WTC11 (cell line): ENCODE measurements around the gene TEX54. TPM values are rescaled to one million over a fixed set of nuclear protein-coding genes. Genes with fewer than 3 reads are reported as not detected.

Source experiments
- ATAC-seq: fragments of 200-7000 bp; cut with Tn5 transposase; 2 replicates; pipeline ENCODE4 v1.10.0; 2021; ENCODE audit warnings: mild to moderate bottlenecking, moderate library complexity
- CTCF ChIA-PET: fragments of 300-600 bp; sonication (Branson Sonifier 250); formaldehyde crosslinking; loops from one replicate; lab custom pipeline; 2021; ENCODE audit warnings: antibody characterized with exemption; lab: Charles Lee
- POLR2A ChIA-PET: fragments of 350-600 bp; sonication (Branson Sonifier 250); formaldehyde crosslinking; loops from one replicate; lab custom pipeline; 2021; ENCODE audit warnings: antibody characterized with exemption; lab: Charles Lee
- DNase-seq: peaks from one replicate; pipeline ENCODE4 v3.0.0; 2021; ENCODE audit warnings: low spot score
- H3K27ac Mint-ChIP-seq: 2 replicates; pipeline ENCODE4 v1.8.0; 2021; ENCODE audit warnings: mixed read lengths
- H3K27me3 Mint-ChIP-seq: 2 replicates; pipeline ENCODE4 v1.8.0; 2021; ENCODE audit warnings: low read depth, mild to moderate bottlenecking, moderate library complexity, mixed read lengths
- H3K36me3 Mint-ChIP-seq: 2 replicates; pipeline ENCODE4 v1.8.0; 2021; ENCODE audit warnings: mixed read lengths
- H3K4me1 Mint-ChIP-seq: 2 replicates; pipeline ENCODE4 v1.8.0; 2022; ENCODE audit warnings: mixed read lengths
- H3K4me3 Mint-ChIP-seq: 2 replicates; pipeline ENCODE4 v1.8.0; 2021; ENCODE audit warnings: mild to moderate bottlenecking, moderate library complexity, mixed read lengths
- H3K9me3 Mint-ChIP-seq: 2 replicates; pipeline ENCODE4 v1.8.0; 2021; ENCODE audit warnings: mixed read lengths
- ATF1 ChIP-seq: sonication (generic); formaldehyde crosslinking; IDR thresholded peaks from 2 replicates; pipeline ENCODE4 v1.8.1; 2023; ENCODE audit warnings: mild to moderate bottlenecking, moderate library complexity, missing genetic modification reagents
- EMX1 ChIP-seq: fragments of 250-450 bp; sonication (Bioruptor Pico); IDR thresholded peaks from 2 replicates; pipeline ENCODE4 v1.8.0; 2021; ENCODE audit warnings: mild to moderate bottlenecking
- ESRRA ChIP-seq: sonication (generic); formaldehyde crosslinking; IDR thresholded peaks from 2 replicates; pipeline ENCODE4 v1.8.1; 2022; ENCODE audit warnings: mild to moderate bottlenecking, missing genetic modification reagents, borderline replicate concordance
- GABPB1 ChIP-seq: sonication (generic); formaldehyde crosslinking; IDR thresholded peaks from 2 replicates; pipeline ENCODE4 v1.8.1; 2023; ENCODE audit warnings: mild to moderate bottlenecking, missing genetic modification reagents
- GRHL2 ChIP-seq: fragments of 250-450 bp; sonication (Bioruptor Pico); IDR thresholded peaks from 2 replicates; pipeline ENCODE4 v1.8.0; 2022; ENCODE audit warnings: mild to moderate bottlenecking, moderate library complexity; ENCODE audit not compliant: insufficient replicate concordance, severe bottlenecking
- JUN ChIP-seq: sonication (generic); formaldehyde crosslinking; IDR thresholded peaks from 2 replicates; pipeline ENCODE4 v1.8.0; 2023; ENCODE audit warnings: mild to moderate bottlenecking, missing genetic modification reagents
- MXD4 ChIP-seq: fragments of 250-450 bp; sonication (Bioruptor Pico); IDR thresholded peaks from 2 replicates; pipeline ENCODE4 v1.8.0; 2021; ENCODE audit warnings: mild to moderate bottlenecking, moderate library complexity, borderline replicate concordance
- OVOL2 ChIP-seq: fragments of 250-450 bp; sonication (Bioruptor Pico); IDR thresholded peaks from 2 replicates; pipeline ENCODE4 v1.9.0; 2021; ENCODE audit warnings: mild to moderate bottlenecking, borderline replicate concordance
- RORB ChIP-seq: fragments of 250-450 bp; sonication (Bioruptor Pico); IDR thresholded peaks from 2 replicates; pipeline ENCODE4 v1.9.0; 2021; ENCODE audit warnings: mild to moderate bottlenecking
- ZNF317 ChIP-seq: sonication (generic); formaldehyde crosslinking; IDR thresholded peaks from 2 replicates; pipeline ENCODE4 v1.8.1; 2023; ENCODE audit warnings: low read depth, mild to moderate bottlenecking, moderate library complexity, missing genetic modification reagents, borderline replicate concordance
- ZNF416 ChIP-seq: fragments of 250-450 bp; sonication (Bioruptor Pico); IDR thresholded peaks from 2 replicates; pipeline ENCODE4 v1.9.0; 2021; ENCODE audit warnings: mild to moderate bottlenecking, inconsistent platforms
- ZNF423 ChIP-seq: fragments of 250-450 bp; sonication (Bioruptor Pico); IDR thresholded peaks from 2 replicates; pipeline ENCODE4 v2.1.2; 2022; ENCODE audit warnings: mild to moderate bottlenecking, moderate library complexity
- total RNA-seq: library from RNA; stranded (reverse); gene quantifications from 3 replicates; pipeline ENCODE4 v1.2.3, GENCODE V29; 2021
- TF ChIP-seq, protein P1 (sequence below): sonication (generic); formaldehyde crosslinking; IDR thresholded peaks from 2 replicates; pipeline ENCODE4 v1.8.0; 2022; ENCODE audit warnings: mild to moderate bottlenecking, missing genetic modification reagents
- TF ChIP-seq, protein P2 (sequence below): sonication (generic); formaldehyde crosslinking; IDR thresholded peaks from 2 replicates; pipeline ENCODE4 v1.8.1; 2023; ENCODE audit warnings: mild to moderate bottlenecking, missing genetic modification reagents, moderate library complexity
- TF ChIP-seq, protein P3 (sequence below): sonication (generic); formaldehyde crosslinking; IDR thresholded peaks from 2 replicates; pipeline ENCODE4 v1.8.0; 2022; ENCODE audit warnings: missing genetic modification reagents
- TF ChIP-seq, protein P4 (sequence below): sonication (generic); formaldehyde crosslinking; IDR thresholded peaks from 2 replicates; pipeline ENCODE4 v1.8.1; 2022; ENCODE audit warnings: low read depth, missing genetic modification reagents, borderline replicate concordance
- TF ChIP-seq, protein P5 (sequence below): fragments of 250-450 bp; sonication (Bioruptor Pico); IDR thresholded peaks from 2 replicates; pipeline ENCODE4 v1.9.0; 2021; ENCODE audit warnings: mild to moderate bottlenecking
- TF ChIP-seq, protein P6 (sequence below): sonication (generic); formaldehyde crosslinking; IDR thresholded peaks from 2 replicates; pipeline ENCODE4 v1.8.1; 2022; ENCODE audit warnings: low read depth, mild to moderate bottlenecking, moderate library complexity, missing genetic modification reagents, borderline replicate concordance
- TF ChIP-seq, protein P7 (sequence below): sonication (generic); formaldehyde crosslinking; IDR thresholded peaks from 2 replicates; pipeline ENCODE4 v1.8.0; 2022; ENCODE audit warnings: mild to moderate bottlenecking, missing genetic modification reagents

The TEX54 gene
- total RNA-seq, 1 experiment from 2014 or later, result not detected

DNA sequence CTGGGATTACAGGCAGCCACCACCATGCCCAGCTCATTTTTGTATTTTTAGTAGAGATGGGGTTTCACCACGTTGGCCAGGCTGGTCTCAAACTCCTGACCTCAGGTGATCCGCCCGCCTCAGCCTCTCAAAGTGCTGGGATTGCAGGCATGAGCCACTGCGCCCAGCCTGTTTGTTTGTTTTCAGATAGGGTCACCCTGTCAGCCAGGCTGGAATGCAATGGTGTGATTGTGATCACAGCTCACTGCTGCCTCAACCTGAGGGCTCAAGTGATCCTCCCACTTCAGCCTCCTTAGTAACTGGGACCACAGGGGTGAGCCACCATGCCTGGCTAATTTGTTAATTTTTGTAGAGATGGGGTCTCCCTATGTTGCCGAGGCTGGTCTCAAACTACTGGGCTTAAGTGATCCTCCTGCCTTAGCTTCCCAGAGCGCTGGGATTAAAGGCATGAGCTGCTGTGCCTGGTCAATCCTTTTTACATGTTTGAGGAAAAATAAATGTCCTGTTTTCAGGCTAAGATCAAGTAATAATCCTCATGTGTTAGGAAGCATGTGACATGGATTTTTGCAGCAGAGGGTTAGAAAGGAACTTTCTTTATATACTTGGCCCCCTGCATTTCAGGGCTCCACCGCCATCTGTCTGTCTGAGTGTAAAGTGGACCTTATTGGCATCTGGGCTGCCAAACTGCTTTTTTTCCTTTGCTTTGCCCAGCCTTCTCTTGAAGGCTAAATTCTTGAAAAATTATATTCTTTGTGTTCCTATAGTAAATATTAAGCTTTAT, 43.2 kb upstream of the TEX54 start:
- ChIA-PET CTCF (no interaction called here), POLR2A (interaction anchor here (1.1 kb wide), 1 partner anchor 19 kb away, joined by 3 read pairs; no protein-coding TSS in a partner anchor)
- Mint-ChIP-seq H3K9me3 (no peaks in the 10 kb centered on the region), H3K27ac (peak overlapping the region; percentile 70)
- DNase-seq, result no peak
- TF ChIP-seq GRHL2 (CRISPR knock-in tag) (no peak), ZNF317 (CRISPR knock-in tag) (no peak), ZNF423 (CRISPR knock-in tag) (no peak), RORB (CRISPR knock-in tag) (no peak)
- TF ChIP-seq, protein P1, sequence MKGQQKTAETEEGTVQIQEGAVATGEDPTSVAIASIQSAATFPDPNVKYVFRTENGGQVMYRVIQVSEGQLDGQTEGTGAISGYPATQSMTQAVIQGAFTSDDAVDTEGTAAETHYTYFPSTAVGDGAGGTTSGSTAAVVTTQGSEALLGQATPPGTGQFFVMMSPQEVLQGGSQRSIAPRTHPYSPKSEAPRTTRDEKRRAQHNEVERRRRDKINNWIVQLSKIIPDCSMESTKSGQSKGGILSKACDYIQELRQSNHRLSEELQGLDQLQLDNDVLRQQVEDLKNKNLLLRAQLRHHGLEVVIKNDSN (CRISPR knock-in tag), result no peak
- TF ChIP-seq, protein P2, sequence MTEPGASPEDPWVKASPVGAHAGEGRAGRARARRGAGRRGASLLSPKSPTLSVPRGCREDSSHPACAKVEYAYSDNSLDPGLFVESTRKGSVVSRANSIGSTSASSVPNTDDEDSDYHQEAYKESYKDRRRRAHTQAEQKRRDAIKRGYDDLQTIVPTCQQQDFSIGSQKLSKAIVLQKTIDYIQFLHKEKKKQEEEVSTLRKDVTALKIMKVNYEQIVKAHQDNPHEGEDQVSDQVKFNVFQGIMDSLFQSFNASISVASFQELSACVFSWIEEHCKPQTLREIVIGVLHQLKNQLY (CRISPR knock-in tag), result no peak
- TF ChIP-seq, protein P3, sequence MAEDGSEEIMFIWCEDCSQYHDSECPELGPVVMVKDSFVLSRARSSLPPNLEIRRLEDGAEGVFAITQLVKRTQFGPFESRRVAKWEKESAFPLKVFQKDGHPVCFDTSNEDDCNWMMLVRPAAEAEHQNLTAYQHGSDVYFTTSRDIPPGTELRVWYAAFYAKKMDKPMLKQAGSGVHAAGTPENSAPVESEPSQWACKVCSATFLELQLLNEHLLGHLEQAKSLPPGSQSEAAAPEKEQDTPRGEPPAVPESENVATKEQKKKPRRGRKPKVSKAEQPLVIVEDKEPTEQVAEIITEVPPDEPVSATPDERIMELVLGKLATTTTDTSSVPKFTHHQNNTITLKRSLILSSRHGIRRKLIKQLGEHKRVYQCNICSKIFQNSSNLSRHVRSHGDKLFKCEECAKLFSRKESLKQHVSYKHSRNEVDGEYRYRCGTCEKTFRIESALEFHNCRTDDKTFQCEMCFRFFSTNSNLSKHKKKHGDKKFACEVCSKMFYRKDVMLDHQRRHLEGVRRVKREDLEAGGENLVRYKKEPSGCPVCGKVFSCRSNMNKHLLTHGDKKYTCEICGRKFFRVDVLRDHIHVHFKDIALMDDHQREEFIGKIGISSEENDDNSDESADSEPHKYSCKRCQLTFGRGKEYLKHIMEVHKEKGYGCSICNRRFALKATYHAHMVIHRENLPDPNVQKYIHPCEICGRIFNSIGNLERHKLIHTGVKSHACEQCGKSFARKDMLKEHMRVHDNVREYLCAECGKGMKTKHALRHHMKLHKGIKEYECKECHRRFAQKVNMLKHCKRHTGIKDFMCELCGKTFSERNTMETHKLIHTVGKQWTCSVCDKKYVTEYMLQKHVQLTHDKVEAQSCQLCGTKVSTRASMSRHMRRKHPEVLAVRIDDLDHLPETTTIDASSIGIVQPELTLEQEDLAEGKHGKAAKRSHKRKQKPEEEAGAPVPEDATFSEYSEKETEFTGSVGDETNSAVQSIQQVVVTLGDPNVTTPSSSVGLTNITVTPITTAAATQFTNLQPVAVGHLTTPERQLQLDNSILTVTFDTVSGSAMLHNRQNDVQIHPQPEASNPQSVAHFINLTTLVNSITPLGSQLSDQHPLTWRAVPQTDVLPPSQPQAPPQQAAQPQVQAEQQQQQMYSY (CRISPR knock-in tag), result no peak
- TF ChIP-seq, protein P4, sequence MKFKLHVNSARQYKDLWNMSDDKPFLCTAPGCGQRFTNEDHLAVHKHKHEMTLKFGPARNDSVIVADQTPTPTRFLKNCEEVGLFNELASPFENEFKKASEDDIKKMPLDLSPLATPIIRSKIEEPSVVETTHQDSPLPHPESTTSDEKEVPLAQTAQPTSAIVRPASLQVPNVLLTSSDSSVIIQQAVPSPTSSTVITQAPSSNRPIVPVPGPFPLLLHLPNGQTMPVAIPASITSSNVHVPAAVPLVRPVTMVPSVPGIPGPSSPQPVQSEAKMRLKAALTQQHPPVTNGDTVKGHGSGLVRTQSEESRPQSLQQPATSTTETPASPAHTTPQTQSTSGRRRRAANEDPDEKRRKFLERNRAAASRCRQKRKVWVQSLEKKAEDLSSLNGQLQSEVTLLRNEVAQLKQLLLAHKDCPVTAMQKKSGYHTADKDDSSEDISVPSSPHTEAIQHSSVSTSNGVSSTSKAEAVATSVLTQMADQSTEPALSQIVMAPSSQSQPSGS, result no peak
- TF ChIP-seq, all 79 proteins: peak for 0
- Mint-ChIP-seq H3K4me3 (no peak overlapping the region), H3K27me3 (peaks cover 2% of the 10 kb centered on the region; the same call in 1 of the 2 replicates), H3K36me3 (peaks cover 42% of the 10 kb centered on the region), H3K4me1 (peaks cover 22% of the 10 kb centered on the region)
- ATAC-seq, result no peak

DNA sequence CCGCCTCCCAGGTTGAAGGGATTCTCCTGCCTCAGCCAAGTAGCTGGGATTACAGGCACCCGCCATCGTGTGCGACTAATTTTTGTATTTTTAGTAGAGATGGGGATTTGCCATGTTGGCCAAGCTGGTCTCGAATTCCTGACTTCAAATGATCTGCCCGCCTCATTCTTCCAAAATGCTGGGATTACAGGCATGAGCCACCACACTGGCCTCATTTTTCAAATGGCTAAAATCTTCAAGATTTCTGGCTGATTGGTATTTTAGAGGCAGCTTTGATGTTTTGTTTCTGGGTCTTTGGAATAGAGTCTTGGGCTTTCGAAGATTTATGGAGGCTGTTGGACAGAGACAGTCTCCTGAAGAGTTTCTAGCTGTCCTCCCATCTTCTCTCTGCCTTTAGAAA, 42.2 kb upstream of the TEX54 start:
- DNase-seq (no peak), ATAC-seq (no peak)
- no peaks in the 10 kb centered on the region for H3K27me3 Mint-ChIP-seq
- H3K4me3 Mint-ChIP-seq, result no peak overlapping the region
- peaks cover 15% of the 10 kb centered on the region for H3K4me1 Mint-ChIP-seq
- TF ChIP-seq EMX1, result no peak
- TF ChIP-seq, protein P5, sequence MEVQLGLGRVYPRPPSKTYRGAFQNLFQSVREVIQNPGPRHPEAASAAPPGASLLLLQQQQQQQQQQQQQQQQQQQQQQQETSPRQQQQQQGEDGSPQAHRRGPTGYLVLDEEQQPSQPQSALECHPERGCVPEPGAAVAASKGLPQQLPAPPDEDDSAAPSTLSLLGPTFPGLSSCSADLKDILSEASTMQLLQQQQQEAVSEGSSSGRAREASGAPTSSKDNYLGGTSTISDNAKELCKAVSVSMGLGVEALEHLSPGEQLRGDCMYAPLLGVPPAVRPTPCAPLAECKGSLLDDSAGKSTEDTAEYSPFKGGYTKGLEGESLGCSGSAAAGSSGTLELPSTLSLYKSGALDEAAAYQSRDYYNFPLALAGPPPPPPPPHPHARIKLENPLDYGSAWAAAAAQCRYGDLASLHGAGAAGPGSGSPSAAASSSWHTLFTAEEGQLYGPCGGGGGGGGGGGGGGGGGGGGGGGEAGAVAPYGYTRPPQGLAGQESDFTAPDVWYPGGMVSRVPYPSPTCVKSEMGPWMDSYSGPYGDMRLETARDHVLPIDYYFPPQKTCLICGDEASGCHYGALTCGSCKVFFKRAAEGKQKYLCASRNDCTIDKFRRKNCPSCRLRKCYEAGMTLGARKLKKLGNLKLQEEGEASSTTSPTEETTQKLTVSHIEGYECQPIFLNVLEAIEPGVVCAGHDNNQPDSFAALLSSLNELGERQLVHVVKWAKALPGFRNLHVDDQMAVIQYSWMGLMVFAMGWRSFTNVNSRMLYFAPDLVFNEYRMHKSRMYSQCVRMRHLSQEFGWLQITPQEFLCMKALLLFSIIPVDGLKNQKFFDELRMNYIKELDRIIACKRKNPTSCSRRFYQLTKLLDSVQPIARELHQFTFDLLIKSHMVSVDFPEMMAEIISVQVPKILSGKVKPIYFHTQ, result no peak
- TF ChIP-seq, protein P6, sequence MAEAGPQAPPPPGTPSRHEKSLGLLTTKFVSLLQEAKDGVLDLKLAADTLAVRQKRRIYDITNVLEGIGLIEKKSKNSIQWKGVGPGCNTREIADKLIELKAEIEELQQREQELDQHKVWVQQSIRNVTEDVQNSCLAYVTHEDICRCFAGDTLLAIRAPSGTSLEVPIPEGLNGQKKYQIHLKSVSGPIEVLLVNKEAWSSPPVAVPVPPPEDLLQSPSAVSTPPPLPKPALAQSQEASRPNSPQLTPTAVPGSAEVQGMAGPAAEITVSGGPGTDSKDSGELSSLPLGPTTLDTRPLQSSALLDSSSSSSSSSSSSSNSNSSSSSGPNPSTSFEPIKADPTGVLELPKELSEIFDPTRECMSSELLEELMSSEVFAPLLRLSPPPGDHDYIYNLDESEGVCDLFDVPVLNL (CRISPR knock-in tag), result no peak
- no peak for TF ChIP-seq GABPB1 (CRISPR knock-in tag)
- TF ChIP-seq, protein P4, result no peak
- TF ChIP-seq ESRRA (CRISPR knock-in tag), result no peak
- TF ChIP-seq OVOL2 (CRISPR knock-in tag), result no peak
- TF ChIP-seq JUN (CRISPR knock-in tag), result no peak
- no peak for TF ChIP-seq ATF1 (CRISPR knock-in tag)
- TF ChIP-seq, protein P7, sequence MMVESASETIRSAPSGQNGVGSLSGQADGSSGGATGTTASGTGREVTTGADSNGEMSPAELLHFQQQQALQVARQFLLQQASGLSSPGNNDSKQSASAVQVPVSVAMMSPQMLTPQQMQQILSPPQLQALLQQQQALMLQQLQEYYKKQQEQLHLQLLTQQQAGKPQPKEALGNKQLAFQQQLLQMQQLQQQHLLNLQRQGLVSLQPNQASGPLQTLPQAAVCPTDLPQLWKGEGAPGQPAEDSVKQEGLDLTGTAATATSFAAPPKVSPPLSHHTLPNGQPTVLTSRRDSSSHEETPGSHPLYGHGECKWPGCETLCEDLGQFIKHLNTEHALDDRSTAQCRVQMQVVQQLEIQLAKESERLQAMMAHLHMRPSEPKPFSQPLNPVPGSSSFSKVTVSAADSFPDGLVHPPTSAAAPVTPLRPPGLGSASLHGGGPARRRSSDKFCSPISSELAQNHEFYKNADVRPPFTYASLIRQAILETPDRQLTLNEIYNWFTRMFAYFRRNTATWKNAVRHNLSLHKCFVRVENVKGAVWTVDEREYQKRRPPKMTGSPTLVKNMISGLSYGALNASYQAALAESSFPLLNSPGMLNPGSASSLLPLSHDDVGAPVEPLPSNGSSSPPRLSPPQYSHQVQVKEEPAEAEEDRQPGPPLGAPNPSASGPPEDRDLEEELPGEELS (CRISPR knock-in tag), result no peak
- no peak for TF ChIP-seq ZNF416
- no peak for TF ChIP-seq MXD4 (CRISPR knock-in tag)
- H3K36me3 Mint-ChIP-seq, result peaks cover 40% of the 10 kb centered on the region
- POLR2A ChIA-PET, result interaction anchor here (0.6 to 1.1 kb wide), 2 partner anchors 18 to 867 kb away, joined by 3 read pairs; no protein-coding TSS in a partner anchor
- peak overlapping the region; percentile 32; the same call in 1 of the 2 replicates for H3K27ac Mint-ChIP-seq
- no peaks in the 10 kb centered on the region for H3K9me3 Mint-ChIP-seq
- CTCF ChIA-PET, result interaction anchor here (0.9 to 1.1 kb wide), 2 partner anchors 9 to 88 kb away, joined by 3 read pairs; no protein-coding TSS in a partner anchor
